Right lobe of liver (tissue), 4 donors: Measurements from ENCODE around the gene AAR2.

Source experiments
- CTCF ChIP-seq, 4 donors: fragments of 200-600 bp in 3 of 4; fragments of 450-650 bp in 1 of 4; IDR thresholded peaks; one replicate each; pipeline versions ENCODE4 v1.5.1 to v1.8.0; 2016 to 2022; ENCODE audit warnings: antibody characterized with exemption in 4 of 4, mild to moderate bottlenecking in 2 of 4
- POLR2A ChIP-seq: fragments of 450-650 bp; IDR thresholded peaks from one replicate; pipeline ENCODE4 v1.6.1; 2017; ENCODE audit warnings: antibody characterized with exemption, mild to moderate bottlenecking
- donor health status: DM: no; HTN: no; CAD: no.
- donor health status: DM: no; HTN: no; CAD: no.
- donor health status: DM: no; HTN: yes; CAD: no.

GRCh38 chr20:36269507-36269906 lies 33.2 kb downstream of the AAR2 start:
- TF ChIP-seq CTCF (IDR thresholded peaks at IDR 0.05) (no peak), POLR2A (no peak)
